GM19351 (cell line): ENCODE data around the gene RAB31.

Experiments used
- ATAC-seq: cut with Tn5 transposase; IDR thresholded peaks from one replicate; pipeline ENCODE4 v1.9.1; 2021; ENCODE audit warnings: mild to moderate bottlenecking, moderate library complexity; ENCODE audit not compliant: unreplicated experiment

The RAB31 gene

DNA sequence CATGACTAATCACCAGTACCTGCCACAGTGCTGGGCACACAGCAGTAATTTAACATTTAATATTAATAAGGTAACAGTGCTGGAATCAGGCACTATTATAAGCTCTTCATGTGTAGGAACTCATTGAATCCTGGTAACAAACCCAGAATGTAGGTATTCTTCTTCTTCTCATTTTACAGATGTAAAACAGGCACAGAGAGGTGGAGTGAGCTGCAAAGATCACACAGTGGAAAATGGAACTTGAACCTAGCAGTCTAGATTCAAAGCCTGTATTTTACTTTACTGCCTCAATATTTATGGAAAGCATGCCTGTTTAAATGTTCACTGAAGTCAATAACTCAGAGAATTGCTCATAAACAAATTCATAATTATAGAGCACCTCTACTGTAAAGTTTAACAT is 202.0 kb downstream of the RAB31 start:
- ATAC-seq = no peak

DNA sequence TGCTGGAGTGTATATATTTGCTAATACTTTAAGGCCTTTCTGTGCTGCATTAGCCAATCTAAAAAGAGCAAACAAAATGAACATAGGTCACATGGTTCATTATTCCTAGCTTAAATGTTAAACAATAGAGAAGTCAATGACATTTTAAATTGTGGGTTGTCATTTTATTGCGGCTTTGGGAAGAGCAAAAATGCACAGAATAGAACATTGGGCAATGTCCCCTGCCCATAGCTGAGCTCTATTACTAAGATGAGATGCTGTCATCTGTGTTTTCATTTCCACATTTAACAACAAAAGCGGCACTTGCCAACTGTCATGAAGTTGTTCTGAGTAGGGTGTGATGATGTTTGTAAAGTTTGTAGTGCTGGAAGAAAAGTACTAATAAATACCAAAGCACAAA is 202.6 kb downstream of the RAB31 start:
- ATAC-seq = no peak

DNA sequence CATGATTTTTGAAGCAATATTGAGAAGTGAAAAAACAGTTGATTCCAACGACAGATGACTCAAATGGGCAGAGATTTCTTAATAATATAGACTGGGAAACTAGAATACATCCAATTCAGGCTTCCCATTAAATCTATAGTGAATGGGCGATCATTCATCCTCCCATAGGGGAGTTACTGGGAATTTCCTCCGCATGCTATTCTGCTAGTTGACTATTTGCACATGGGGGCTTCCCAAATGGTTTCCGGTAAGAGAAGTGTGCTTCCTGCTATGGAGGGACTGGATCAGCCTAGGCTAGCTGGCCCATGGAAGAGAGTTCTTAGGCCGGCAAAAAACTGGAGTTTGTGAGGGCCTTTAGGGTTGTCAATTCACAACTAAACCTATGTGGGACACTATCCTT is 203.1 kb downstream of the RAB31 start:
- no peak for ATAC-seq
